Skin epidermis (tissue), 12 donors: Measurements from ENCODE around the gene CCR5.
"Not testable (repeated sequence)": the region's sequence is repeated elsewhere in the genome, so short reads cannot be mapped to it uniquely, and the experiment has no call there.

ENCODE experiments used
- H3K27ac ChIP-seq, 21 experiments: fragments of 200-600 bp; sonication (generic) in 11 of 21; one replicate each; pipeline ENCODE4 v1.5.0; 2020; ENCODE audit warnings: mild to moderate bottlenecking in 3 of 21, inconsistent platforms in 2 of 21, moderate library complexity in 2 of 21
- H3K4me3 ChIP-seq, 7 experiments: fragments of 200-600 bp; sonication (generic) in 2 of 7; one replicate each; pipeline ENCODE4 v1.5.0; 2020; ENCODE audit warnings: inconsistent platforms in 2 of 7, mild to moderate bottlenecking in 2 of 7, moderate library complexity in 1 of 7

The CCR5 gene

GRCh38 chr3:46400846-46401245 lies 30.1 kb downstream of the CCR5 start:
- no peak overlapping the region for H3K4me3 ChIP-seq
- no peak overlapping the region for H3K27ac ChIP-seq

DNA sequence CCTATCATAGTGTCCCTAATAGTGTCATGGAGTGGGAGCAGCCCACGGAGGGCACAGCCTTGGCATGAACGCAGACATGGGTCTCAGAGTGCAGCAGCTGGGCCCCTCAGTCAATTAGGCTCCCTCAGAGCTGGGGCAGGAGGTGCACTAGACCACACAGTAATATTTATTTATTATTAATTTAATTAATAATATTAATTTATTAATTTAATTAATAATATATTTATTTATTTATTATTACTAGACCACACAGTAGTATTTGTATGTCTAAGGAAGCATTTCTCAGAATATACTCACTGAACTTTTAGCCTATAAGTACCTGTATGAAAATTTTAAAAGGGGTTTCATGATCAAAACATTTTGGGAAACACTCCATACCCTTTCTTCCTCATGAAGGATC lies 30.8 kb downstream of the CCR5 start:
- H3K4me3 ChIP-seq = no peak overlapping the region

GRCh38 chr3:46402902-46403301 lies 32.2 kb downstream of the CCR5 start:
- not testable (repeated sequence) for H3K27ac ChIP-seq, H3K4me3 ChIP-seq

More for the DNA sequence above, 30.8 kb downstream of the CCR5 start:
- no peak overlapping the region for H3K27ac ChIP-seq

DNA sequence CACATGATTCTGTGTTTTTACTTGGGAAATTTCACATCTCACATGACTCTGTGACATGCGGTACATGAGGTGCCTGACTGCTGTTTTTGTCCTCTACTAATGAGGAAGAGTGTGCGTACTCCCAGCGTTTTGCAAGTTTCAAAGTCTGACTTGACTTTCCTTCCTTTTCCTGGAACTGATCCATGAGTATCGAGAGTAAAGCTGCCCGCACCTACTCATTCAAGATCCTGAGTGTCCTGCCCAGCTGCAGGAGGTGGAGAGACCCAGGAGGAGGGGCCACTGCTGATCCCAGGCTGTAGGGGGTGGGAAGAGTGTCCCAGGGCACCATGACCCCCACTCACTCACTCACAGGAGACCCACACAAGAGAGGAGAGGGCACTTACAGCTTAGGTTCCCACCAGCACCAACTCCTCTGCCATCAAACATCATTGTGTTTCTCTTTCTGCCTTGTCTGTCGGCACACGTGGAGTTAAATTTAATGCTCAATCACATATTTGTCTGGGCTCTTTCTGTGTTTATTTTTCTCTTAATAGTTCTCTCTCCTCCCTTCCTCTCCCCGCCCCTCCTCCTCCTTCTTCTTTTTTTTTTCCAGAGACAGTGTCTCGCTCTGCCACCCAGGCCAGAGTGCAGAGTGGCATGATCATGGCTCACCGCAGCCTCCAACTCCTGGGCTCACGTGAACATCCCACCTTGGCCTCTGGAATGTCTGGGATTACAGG lies 34.7 kb downstream of the CCR5 start:
- Histone ChIP-seq H3K27ac (peak overlapping the region in 18 of 21 experiments; percentile 4 to 94 (median 72)), H3K4me3 (no peak overlapping the region)

- H3K4me3 ChIP-seq = peak overlapping the region in 1 of 7 experiments; percentile 25
- peak overlapping the region in 20 of 21 experiments; percentile 7 to 94 (median 72) for H3K27ac ChIP-seq
Observed at GRCh38 chr3:46406443-46406787, 35.7 kb downstream of the CCR5 start.

- peak within 1 kb of the TSS in 20 of 21 experiments; percentile 37 to 94 (median 72) for H3K27ac ChIP-seq
- H3K4me3 ChIP-seq = peak within 1 kb of the TSS; percentile 4 to 25 (median 21)
Observed at GRCh38 chr3:46406788-46407611, 36.3 kb downstream of the CCR5 start, which contains the start of the genes CCR5AS and CCRL2. TSS of gene CCR5AS (minus strand) at chr3:46407066. TSS of gene CCRL2 (plus strand) at chr3:46407259. CDS start at chr3:46408080, 821 bp downstream.

DNA sequence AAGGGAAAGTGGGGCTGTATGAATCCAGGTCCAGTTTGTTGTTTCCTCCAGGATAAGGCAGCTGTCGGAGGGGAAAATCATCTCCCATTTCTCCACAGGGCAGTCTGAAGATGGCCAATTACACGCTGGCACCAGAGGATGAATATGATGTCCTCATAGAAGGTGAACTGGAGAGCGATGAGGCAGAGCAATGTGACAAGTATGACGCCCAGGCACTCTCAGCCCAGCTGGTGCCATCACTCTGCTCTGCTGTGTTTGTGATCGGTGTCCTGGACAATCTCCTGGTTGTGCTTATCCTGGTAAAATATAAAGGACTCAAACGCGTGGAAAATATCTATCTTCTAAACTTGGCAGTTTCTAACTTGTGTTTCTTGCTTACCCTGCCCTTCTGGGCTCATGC lies 37.2 kb downstream of the CCR5 start:
- Histone ChIP-seq H3K27ac (peak overlapping the region in 16 of 21 experiments; percentile 37 to 94 (median 72)), H3K4me3 (peak overlapping the region in 4 of 7 experiments; percentile 14 to 25 (median 22))

DNA sequence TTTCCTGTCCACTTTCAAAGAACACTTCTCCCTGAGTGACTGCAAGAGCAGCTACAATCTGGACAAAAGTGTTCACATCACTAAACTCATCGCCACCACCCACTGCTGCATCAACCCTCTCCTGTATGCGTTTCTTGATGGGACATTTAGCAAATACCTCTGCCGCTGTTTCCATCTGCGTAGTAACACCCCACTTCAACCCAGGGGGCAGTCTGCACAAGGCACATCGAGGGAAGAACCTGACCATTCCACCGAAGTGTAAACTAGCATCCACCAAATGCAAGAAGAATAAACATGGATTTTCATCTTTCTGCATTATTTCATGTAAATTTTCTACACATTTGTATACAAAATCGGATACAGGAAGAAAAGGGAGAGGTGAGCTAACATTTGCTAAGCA lies 38.1 kb downstream of the CCR5 start:
- no peak overlapping the region for H3K4me3 ChIP-seq

GRCh38 chr3:46409739-46410489 lies 39.2 kb downstream of the CCR5 start:
- Histone ChIP-seq H3K27ac (no peak overlapping the region), H3K4me3 (no peak overlapping the region)

More for the DNA sequence above, 38.1 kb downstream of the CCR5 start:
- peak overlapping the region in 1 of 21 experiments; percentile 87 for H3K27ac ChIP-seq

GRCh38 chr3:46410669-46411068 lies 39.9 kb downstream of the CCR5 start:
- Histone ChIP-seq H3K27ac (no peak overlapping the region), H3K4me3 (no peak overlapping the region)

GRCh38 chr3:46411271-46411670 lies 40.5 kb downstream of the CCR5 start:
- H3K27ac ChIP-seq = no peak overlapping the region
- no peak overlapping the region for H3K4me3 ChIP-seq

DNA sequence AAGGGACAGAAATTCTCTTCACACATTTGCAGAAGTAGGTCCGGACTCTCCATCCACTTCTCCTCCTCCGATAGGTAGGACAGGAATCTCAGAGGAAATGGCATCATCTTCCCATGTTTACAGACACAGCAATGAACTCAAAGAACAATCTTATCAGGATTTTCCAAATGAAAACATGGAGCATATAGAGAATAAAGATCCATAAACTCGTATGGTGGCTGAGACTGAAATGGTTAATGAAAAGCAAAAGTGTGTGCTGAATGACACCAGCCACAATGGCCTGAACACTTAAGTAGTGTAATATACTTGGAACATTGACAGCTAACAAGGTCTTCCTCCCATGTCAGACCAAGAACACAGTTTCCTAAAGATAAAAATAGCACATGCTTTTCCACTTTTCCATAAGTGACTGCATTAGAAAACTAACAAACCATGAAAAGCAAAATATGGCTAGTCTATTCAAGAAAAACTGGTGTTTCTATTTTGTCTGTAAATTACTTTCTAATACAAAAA lies 42.1 kb downstream of the CCR5 start:
- no peak overlapping the region for H3K4me3 ChIP-seq
- no peak overlapping the region for H3K27ac ChIP-seq

- Histone ChIP-seq H3K27ac (no peak overlapping the region), H3K4me3 (no peak overlapping the region)
Observed at GRCh38 chr3:46413951-46414350, 43.2 kb downstream of the CCR5 start.

DNA sequence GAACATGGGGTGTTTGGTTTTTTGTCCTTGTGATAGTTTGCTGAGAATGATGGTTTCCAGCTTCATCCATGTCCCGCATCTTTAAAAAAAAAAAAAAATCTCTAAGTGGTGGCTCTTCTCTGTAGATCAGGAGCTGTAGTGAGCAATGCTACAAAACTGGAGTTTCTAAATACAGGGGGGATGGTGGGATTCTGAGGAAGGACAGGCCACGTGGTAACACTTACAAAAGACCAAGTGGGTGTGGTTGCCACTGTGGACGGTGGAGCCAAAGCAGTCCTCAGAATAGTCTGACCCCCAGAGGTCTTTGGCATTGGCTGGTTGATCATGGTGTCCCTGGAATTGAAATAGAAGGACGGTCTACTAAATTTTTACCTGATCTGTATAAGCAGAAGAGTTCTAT lies 44.0 kb downstream of the CCR5 start:
- no peak overlapping the region for H3K27ac ChIP-seq
- no peak overlapping the region for H3K4me3 ChIP-seq

- no peak overlapping the region for H3K4me3 ChIP-seq
- H3K27ac ChIP-seq = no peak overlapping the region
Observed at GRCh38 chr3:46416125-46416810, 45.5 kb downstream of the CCR5 start.

- H3K27ac ChIP-seq = no peak overlapping the region
Observed at GRCh38 chr3:46416811-46417510, 46.2 kb downstream of the CCR5 start.

DNA sequence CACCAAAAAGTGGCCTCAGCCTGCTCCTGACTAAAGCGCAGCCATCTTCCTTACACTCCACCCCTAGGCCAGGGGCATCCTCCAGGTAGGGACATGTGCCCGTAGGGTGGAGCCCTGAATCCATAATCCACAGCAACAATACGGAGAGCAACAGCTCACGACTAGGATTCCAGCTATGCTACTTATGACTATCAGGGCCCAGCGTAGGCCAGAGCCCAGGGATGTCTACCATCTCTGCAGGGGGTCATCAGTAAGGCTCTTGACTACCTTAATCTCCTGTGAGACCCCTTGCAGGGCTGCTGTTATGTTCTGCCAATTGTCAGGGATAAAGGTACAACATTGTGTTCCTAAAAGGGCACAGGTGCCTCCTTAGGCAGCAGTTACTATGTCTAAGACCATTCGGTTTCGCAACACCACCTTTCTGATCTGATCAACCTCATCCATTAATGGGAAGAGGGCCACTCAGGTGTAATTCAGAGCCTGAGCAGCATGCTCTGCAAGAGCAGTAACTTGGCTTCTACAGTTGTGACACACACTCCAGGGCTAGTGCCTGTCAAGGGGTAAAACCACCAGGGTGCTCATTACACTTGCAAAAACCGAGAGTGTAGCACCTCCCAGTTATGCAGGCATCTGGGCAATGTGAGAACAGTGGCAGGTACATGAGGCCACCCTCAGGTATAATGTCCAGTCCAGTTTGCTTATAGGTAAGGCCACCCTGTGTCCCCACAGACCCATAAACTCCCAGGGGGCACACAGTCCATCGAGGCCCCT lies 47.3 kb downstream of the CCR5 start:
- H3K4me3 ChIP-seq = no peak overlapping the region
- no peak overlapping the region for H3K27ac ChIP-seq

More at GRCh38 chr3:46416811-46417510, 46.2 kb downstream of the CCR5 start:
- no peak overlapping the region for H3K4me3 ChIP-seq

DNA sequence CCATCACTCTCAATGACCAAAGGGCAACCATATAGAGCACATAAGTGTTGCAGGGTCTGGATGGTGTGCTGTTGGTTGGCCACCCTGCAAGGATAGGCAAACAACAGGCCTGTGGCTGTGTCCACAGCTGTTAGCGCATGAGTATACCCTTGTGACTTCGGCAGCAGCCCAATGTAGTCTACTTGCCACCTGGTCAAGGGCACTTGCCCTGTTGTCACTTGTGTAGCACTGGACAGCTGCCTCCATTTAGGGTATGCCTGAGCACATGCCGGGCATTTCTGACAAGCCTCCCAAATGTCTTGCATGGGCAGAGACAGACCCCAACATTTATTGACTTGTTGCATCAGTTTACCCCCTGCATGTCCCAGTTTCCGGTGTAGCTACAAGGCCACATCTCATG lies 49.1 kb downstream of the CCR5 start:
- H3K4me3 ChIP-seq = no peak overlapping the region
- H3K27ac ChIP-seq = no peak overlapping the region
